GM19455 (cell line): Measurements from ENCODE around the gene ZNF547.
"Not testable (repeated sequence)": the region's sequence is repeated elsewhere in the genome, so short reads cannot be mapped to it uniquely, and the experiment has no call there.

ENCODE experiments used
- ATAC-seq: cut with Tn5 transposase; IDR thresholded peaks from one replicate; pipeline ENCODE4 v1.9.1; 2021; ENCODE audit not compliant: unreplicated experiment

ZNF547 gene

DNA sequence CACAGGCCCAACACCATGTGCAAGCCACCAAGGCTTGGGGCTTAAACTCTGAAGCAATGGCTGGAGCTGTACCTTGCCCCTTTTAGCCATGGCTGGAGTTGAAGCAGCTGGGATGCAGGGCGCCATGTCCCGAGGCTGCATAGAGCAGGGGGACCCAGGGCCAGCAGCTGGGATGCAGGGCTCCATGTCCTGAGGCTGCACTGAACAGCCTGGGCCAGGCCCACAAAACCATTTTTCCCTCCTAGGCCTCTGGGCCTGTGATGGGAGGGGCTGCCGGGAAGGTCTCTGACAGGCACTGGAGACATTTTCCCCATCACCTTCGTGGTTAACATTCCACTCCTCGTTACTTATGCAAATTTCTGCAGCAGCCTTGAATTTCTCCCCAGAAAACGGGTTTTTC lies 10.8 kb downstream of the ZNF547 start:
- no peak for ATAC-seq

DNA sequence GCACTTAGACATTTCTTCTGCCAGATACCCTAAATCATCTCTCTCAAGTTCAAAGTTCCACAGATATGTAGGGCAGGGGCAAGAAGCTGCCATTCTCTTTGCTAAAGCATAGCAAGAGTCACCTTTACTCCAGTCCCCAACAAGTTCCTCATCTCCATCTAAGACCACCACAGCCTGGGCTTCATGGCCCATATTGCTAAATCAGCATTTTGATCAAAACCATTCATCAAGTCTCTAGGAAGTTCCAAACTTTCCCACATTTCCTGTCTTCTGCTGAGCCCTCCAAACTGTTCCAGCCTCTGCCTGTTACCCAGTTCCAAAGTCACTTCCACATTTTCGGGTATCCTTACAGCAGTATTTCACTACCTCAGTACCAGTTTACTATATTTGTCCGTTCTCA lies 11.3 kb downstream of the ZNF547 start:
- ATAC-seq: not testable (repeated sequence)

DNA sequence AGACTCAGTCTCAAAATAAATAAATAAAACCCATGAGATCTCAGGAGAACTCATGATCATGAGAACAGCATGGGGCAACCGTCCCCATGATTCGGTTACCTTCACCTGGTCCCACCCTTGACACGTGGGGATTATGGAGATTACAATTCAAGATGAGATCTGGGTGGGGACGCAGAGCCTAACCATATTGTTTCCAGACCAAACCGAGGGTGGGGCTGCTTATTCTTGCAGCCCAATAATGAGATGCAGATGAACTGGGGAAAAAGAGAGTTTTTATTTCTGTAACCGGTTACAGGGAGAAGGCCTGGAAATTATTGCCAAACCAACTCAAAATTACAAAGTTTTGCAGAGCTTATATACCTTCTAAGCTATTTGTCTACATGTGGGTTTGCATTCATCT lies 12.8 kb downstream of the ZNF547 start:
- ATAC-seq: no peak

DNA sequence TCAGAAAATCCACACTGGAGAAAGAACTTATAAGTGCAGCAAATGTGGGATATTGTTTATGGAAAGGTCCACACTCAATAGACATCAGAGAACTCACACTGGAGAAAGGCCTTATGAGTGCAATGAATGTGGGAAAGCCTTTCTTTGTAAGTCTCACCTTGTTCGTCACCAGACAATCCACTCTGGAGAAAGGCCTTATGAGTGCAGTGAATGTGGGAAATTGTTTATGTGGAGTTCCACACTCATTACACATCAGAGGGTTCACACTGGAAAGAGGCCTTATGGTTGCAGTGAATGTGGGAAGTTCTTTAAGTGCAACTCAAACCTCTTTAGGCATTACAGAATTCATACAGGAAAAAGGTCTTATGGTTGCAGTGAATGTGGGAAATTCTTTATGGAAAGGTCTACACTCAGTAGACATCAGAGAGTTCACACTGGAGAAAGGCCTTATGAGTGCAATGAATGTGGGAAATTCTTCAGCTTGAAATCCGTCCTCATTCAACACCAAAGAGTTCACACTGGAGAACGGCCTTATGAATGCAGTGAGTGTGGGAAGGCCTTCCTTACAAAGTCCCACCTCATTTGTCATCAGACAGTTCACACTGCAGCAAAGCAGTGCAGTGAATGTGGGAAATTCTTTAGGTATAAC lies 14.3 kb downstream of the ZNF547 start:
- ATAC-seq: no peak

DNA sequence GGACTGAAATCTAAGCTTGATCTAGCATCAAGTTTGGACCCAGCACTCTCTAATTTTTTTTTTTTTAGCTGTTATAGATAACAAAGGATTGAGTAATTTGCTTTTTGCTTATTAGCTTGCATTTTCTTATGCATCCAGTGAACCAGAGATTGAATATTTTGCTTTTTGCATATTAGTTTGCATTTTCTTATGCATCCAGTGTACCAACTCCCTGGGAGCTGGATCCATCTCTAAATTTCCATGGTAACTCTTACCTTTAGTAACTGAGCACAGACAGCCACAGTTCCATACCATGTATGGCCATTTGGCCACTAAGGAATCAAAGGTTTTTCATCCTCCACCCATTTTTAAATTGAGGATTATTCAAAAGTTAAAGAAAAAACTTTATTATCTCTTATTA lies 17.6 kb downstream of the ZNF547 start:
- ATAC-seq: no peak

DNA sequence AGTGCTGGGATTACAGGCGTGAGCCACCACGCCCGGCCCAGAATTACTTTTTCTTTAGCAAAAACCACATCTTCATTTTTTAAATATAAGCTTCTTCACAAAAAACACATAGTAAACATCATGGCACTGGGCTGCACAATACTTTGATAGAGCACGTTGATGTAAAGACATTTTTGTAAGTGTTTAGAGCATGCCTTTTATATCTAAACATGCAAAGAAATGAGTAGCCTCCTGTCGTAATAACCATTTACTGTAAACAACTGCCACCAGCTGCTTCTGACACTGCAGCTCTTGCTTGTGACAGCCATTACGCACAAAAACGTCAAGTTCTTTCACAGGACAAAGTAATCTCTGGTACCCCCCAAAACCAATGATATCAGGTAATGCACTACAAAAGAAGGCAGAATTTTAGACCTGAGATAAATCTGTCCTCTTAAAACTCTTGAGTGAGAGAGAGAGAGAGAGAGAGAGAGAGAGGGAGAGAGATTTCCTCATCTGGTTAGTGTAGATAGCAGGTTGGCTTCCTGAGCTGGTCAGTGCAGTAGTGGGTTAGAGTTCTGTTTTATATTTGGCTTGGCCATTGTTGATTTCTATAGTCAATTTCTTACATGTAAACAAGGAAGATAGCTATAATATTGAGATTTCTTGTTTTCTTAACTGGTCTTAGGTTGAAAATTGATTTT lies 19.6 kb downstream of the ZNF547 start:
- ATAC-seq: no peak

DNA sequence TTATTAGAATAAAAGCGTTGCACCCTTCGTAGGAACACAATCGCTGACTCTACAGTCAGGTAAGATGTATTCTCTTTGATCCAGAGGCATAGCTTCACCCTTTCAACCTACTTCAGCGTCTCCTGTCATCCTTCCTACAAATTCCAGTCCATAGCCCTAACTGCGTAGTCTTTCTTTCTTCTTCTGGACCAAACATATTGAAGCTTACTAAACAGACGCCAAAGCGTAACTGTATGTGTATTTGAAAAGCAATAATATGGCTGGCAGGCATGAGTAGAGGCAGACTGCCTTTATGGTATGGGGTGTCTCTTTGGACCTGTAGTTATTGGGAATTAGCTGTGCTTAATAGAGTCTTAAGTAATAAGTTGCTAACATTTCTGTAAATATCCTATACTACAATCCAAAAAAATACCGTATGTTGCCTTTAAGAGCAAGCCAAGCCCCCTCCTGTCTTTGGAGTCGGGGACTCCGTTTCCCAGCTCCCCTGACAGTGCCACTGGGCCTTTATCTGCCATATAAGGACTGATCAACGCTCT lies 25.9 kb downstream of the ZNF547 start:
- no peak for ATAC-seq

DNA sequence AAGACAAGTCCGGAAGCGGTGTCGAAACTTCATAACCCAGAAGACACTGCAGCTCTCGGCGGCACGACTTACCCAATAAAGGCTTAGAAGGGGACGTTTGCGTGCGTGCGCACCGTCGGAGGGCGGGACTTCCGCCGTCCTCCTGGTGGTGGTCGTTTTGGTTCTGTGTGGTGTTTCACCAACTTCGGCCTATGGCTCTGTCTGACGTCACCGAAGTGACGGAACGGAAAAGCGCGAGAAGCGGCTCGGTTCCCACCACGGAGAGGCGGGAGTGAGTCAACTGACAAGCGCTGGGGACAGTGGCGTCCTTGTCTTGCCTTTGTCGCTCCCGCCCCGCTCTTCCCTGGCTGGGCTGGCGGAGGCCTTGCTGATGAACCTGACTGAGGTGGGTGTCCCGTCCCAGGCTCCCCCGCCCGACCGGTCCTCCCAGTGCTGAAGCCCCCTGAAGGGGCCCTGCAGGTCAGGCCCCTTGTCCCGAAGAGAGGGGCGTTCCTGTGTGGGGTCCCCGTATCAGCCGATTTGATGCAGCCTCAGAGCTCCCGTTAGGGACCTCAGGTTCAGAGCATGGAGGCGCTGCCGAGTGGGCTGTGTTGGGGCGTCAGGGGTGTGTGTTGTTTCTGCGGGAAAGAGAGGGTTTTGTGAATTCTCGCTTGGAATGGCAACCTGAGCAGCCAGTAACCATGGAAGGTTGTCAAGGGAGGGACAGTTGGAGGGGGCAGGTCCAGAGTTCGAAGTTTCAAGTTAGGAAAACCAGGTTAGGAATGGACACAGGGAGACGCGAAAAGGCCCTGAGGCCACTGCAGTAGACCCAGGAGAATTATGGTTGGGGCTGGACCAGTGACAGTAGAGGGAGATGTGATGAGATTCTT lies 26.6 kb downstream of the ZNF547 start, which contains the start of gene ZNF548:
Gene ZNF548, plus strand, starts transcription at position 125 of the 869 bp plus-strand sequence. Its CDS starts 246 bp downstream, at position 371.
- ATAC-seq: peak; percentile 97

DNA sequence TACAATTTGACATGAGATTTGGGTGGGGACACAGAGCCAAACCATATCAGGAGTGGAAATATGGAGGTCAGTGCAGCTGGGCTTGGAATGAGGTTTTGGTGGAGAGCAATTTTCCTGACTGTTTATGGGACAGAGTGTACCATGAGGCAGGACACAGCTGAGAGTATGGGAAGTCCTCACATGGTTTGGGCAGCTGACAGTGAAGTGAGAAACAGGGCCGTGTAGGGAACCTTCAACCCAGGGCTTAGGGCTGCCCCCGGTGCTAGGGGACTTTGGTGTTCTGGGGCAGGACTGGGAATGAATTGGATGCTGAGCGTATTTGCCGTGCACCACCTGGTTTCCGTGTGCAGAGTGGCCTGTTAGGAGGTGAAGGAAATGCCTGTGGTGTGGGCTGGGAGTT lies 32.4 kb downstream of the ZNF547 start:
- no peak for ATAC-seq

DNA sequence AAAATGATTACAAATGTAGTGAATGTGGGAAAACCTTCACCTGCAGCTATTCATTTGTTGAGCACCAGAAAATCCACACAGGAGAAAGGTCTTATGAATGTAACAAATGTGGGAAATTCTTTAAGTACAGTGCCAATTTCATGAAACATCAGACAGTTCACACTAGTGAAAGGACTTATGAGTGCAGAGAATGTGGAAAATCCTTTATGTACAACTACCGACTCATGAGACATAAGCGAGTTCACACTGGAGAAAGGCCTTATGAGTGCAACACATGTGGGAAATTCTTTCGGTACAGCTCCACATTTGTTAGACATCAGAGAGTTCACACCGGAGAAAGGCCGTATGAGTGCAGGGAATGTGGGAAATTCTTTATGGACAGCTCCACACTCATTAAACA lies 35.5 kb downstream of the ZNF547 start:
- ATAC-seq: no peak

DNA sequence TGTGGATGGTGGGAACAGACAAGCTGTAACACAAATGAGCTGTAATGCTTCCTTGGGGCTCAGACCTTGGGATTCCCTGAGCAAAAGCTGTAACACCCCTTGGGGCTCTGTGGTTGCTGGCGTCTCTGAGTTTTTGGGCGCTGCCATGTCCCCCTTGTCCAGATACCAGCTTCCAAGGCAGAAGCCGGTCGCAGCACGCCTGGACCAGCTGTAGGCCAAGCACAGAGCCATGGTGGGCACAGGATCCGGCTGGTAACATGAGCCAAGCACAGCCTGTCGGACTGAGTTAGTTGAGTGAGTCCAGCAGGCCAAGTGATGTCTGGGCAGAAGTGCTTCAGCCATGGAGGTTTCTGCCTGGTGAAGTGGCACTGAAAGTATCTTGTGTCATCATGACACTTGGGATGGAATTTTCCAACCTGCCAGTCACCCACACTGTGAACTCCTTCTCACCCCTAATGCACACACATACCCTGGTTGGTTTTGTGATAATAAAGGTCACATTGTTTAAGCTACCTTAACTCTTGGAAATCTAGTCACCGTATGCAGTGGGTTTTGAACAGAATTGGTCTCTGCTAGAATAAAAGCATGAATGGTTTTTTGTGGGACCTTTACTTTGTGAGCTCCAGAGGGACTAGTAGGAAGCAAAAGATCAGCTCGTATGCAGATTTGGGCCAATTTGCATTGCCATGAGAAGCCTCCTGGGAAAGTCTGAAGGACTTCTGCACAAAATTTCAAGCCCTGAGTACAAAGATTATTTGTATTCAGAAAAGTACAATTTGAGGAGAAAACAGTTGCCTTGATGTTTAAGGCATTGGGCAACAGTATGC lies 40.6 kb downstream of the ZNF547 start:
- ATAC-seq: no peak

DNA sequence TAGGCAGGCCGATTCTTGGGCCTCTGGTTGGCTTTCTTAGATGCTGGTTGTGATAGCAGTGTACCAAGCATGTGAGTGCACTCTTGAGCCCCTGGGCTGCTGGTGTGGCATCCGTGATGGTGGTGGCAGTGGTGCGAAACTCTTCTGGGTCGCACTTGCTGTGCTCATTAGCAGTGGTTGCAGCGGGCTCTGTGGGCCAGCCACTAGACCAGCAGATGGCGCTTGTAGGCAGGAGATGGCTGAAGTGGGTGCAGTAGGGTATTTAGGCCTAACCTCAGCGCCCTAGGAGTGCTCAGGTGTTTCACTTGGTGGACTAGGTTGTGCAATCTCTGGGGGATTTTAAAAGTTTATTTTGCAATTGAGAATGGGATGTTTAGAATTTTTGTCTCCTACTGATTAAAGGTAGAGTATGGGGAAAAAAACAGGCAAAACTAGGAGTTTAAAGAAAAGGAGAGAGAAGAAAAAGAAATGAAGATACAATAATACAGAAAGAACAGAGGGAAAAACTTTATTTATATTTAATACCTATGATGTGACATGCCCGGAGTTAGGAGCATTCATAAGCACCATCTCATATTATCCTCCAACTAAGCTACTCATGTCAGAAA lies 43.3 kb downstream of the ZNF547 start:
- no peak for ATAC-seq

DNA sequence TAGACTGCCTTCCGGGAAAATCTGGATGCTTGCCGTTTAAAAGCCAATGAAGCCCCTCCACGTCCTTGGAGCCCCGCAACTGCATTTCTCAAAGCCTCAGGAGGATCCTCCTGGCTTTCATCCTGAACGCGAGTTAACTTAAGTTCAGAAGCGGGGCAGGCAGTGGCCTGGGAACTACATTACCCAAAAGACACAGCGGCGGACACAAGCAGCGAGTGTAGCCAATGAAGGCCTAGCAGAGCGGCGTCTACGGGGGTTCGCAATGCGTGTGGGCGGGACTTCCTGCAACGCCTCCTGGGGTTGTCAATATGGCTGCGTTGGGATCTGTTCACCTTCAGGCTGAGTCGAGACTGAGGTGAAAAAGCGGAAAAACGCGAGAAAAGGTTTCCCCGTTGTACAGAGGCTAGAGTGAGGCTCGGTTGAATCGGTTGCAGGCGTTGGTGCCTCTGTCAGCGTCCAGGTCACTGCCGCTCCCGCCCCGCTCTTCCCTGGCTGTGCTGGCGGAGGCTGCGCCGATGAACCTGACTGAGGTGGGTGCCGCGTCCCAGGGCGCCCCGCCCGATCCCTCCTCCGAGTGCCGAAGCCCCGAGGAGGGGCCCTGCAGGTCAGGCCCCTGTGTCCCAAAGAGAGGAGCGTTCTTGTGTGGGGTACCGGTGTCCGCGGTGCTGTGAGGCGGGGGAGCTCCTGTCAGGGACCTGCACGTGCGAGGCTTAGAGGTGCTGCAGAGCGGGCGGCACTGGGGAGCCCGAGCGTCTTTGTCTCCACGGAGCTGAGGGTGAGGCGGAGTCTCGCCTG lies 47.7 kb downstream of the ZNF547 start, which contains the start of gene ZNF17:
Gene ZNF17, plus strand, starts transcription at position 285 of the 795 bp plus-strand sequence. CDS start 2,455 bp downstream, outside the sequence.
- ATAC-seq: peak; percentile 99

DNA sequence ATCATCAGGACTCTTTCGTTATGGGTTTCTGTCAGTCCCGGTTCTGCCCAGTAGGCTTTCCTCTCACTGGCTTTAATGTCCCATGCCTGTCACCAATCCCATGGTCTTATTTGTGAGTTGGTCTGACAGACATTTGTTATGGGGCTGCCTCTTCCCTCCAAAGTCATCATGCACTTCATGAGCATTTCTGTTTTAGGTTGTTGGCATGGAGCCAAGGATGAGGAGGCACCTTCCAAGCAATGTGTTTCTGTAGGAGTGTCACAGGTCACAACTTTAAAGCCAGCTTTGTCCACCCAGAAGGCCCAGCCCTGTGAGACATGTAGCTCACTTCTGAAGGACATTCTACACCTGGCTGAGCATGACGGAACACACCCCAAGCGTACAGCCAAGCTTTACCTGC lies 56.1 kb downstream of the ZNF547 start:
- ATAC-seq: no peak

DNA sequence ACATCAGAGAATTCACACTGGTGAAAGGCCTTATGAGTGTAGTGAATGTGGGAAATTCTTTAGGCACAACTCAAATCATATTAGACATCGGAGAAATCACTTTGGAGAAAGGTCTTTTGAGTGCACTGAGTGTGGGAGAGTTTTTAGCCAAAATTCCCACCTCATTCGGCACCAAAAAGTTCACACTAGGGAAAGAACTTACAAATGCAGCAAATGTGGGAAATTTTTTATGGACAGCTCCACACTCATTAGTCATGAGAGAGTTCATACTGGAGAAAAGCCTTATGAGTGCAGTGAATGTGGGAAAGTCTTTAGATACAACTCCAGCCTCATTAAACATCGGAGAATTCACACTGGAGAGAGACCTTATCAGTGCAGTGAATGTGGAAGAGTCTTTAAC lies 57.7 kb downstream of the ZNF547 start:
- no peak for ATAC-seq
